H1 (cell line): Measurements from ENCODE around the gene TRIP13. TPM values are rescaled to one million over a fixed set of nuclear protein-coding genes. Genes with fewer than 3 reads are reported as not detected.

Experiments used
- BCL11A ChIP-seq, 2 experiments: IDR thresholded peaks; one replicate each; pipeline ENCODE4 v1.6.1; 2011; ENCODE audit warnings: low read depth in 2 of 2, low read length in 2 of 2, mild to moderate bottlenecking in 2 of 2
- CHD1 ChIP-seq: IDR thresholded peaks from 2 replicates; pipeline ENCODE4 v1.6.1; 2012; ENCODE audit warnings: low read depth, low read length, improper control_type of control experiment
- EGR1 ChIP-seq: IDR thresholded peaks from 2 replicates; pipeline ENCODE4 v1.6.1; 2011; ENCODE audit warnings: low read depth, low read length, borderline replicate concordance
- JUND ChIP-seq: IDR thresholded peaks from 2 replicates; pipeline ENCODE4 v1.6.1; 2011; ENCODE audit warnings: mild to moderate bottlenecking, improper control_type of control experiment, low read length
- POU5F1 ChIP-seq: IDR thresholded peaks from 2 replicates; pipeline ENCODE4 v1.6.1; 2011; ENCODE audit warnings: low read depth, mild to moderate bottlenecking, low read length, moderate library complexity
- RFX5 ChIP-seq: IDR thresholded peaks from 2 replicates; pipeline ENCODE4 v1.6.1; 2011; ENCODE audit warnings: low read depth, low read length, improper control_type of control experiment, borderline replicate concordance
- polyA plus RNA-seq, 7 experiments: library from polyadenylated mRNA; depleted of rRNA in 3 of 7; stranded (reverse) in 5 of 7; unstranded in 2 of 7; fragments of >200 nt in 5 of 7; fragments of 200-250 nt in 2 of 7; gene quantifications; 1 replicate in 5 of 7; 2 replicates in 1 of 7; 4 replicates in 1 of 7; pipeline versions ENCODE4 v1.2.1 to v1.2.3, GENCODE V29; 2011 to 2013; ENCODE audit warnings: missing spikeins in 2 of 7, mixed read lengths in 2 of 7
- total RNA-seq: library from RNA; stranded (reverse); fragmentation: NEBNext Ultra II Directional; extraction: Animal tissue kit (Norgen Biotek cat#: 25700); gene quantifications from 2 replicates; pipeline ENCODE4 v1.2.1, GENCODE V29; 2021

TRIP13 gene
- total and polyA plus RNA-seq, 2 of the 8 experiments (the other 6 are each of a cell fraction or from before 2014, with no cell fraction given): 20.0 to 39.2 TPM

DNA sequence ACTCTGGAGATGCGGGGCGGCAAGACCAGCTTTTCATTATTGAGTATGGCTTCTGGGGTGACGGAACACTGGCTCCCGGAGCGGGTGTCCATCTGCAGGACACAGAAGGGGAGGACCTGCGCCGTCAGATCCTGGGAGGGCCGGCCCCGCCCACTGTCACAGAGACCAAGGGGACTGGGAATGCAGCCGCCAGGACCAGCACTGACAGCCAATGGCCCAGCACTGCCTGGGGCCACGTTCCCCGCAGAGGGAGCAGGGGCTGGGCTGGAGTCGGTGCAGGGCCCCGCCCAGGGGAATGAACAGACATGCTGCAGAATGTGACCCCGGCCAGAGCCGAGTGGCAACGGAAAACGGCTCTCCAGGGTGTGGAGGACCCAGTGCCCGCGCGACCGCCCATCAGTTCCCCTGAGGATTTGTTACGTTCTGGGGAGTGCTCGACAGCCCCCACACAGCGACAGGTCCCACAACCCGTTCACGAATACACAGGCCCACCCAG, 42.1 kb upstream of the TRIP13 start, which contains the start of gene ZDHHC11 (continued):
- TF ChIP-seq CHD1 (no peak), EGR1 (no peak), POU5F1 (no peak), RFX5 (no peak), BCL11A (IDR thresholded peaks at IDR 0.05; ENCODE audit: low read depth in 2 of 2, low read length in 2 of 2) (no peak), JUND (no peak)
